ENCODE measurements around the gene EXOC1L.

Gene EXOC1L

GRCh38 chr4:55884851-55885219 lies 65.2 kb downstream of the EXOC1L start:
- no peak for DNase-seq
